GM21529 (cell line): ENCODE data around the gene RNF34.
A peak's percentile ranks its signal among the peaks of the same experiment; 100 is the strongest.

ENCODE experiments used
- ATAC-seq: cut with Tn5 transposase; IDR thresholded peaks from one replicate; pipeline ENCODE4 v1.9.1; 2021; ENCODE audit not compliant: unreplicated experiment

The RNF34 gene

DNA sequence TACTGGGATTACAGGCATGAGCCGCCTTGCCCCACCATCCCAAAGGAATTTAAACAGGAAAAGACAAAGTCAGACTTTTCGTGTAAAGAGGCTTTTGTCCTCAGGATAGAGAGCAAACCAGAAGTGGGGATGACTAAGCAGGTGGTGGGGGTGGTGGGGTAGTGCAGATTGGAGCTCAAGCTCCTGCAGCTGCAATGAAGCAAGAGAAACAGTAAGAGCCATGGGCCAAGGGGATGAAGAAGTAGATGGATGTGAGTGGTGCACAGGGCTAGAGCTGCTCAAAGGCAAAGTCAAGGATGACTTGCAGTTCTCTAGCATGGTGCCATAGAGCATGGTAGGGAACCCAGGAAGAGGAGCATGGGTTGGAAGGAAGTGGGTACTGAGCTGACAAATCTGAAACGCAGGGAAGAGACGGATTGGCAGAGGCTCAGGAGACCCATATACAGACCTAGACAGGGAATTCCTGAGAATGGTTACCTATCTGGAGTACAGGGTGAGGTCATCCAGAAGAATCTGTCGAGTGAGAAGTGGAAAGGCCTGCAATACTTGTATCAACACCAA lies 11.4 kb upstream of the RNF34 start:
- no peak for ATAC-seq

DNA sequence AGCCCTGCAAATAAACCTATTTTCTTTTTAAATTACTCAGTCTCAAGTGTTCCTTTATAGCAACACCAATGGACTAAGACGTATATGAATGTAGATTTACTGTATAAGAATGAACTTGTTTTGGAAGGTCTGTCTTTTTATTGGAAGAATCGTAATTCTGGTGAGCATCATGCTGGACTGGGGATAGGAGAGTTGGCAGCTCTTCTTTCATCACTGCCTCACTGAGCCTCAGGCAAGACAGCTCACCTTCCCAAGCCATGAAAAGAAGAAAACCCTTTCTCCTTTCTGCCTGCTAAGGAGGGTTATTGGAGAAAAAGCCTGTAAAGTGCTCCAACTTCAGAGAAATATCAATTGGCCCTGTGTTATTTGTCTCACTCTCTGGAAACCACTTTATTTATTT lies 9.1 kb upstream of the RNF34 start:
- ATAC-seq = no peak

DNA sequence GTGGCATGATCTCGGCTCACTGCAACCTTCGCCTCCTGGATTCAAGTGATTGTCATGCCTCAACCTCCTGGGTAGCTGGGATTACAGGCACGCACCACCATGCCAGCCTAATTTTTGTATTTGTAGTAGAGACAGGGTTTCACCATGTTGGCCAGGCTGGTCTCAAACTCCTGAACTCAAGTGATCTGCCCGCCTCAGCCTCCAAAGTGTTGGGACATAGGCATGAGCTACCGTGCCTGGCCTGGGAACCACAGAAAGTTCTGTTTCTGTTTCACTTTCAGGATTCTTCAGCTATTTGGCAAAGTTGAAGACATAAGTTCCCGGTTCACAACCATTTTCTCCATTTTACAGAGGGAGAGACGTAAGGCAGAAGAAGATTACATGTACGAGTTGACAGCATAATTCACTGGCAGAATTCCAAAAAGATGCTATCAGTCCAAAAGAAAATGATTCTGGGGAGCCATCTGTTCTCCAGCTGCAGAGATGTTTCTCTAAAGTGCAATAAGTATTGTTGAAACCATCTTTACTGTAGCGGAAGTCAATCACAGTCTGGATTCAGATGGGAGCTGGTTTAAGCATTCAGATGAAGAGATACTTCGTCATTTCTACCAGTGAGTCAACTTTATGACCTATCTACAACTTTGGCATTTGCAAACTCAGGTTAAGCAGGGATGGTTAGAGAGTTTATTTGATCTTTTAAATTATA lies 8.1 kb upstream of the RNF34 start:
- peak; percentile 62 for ATAC-seq

DNA sequence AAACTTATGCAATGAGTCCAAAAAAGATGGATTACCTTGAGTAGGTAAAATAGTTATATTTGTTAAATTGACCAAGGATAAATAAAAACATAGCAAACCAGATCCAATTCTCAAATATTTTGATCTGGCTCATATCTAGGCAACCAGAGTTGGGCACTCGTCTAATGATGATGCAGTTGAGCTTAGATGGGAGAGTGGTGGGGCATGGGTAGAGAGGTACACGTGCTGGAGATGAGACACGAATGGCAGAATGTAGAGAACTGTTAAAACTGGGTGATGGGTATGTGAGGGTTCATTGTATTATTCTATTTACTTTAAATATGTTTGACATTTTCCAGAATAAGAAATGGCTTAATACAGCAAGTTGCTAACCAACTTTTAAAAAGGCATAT lies 7.6 kb upstream of the RNF34 start:
- ATAC-seq = no peak

DNA sequence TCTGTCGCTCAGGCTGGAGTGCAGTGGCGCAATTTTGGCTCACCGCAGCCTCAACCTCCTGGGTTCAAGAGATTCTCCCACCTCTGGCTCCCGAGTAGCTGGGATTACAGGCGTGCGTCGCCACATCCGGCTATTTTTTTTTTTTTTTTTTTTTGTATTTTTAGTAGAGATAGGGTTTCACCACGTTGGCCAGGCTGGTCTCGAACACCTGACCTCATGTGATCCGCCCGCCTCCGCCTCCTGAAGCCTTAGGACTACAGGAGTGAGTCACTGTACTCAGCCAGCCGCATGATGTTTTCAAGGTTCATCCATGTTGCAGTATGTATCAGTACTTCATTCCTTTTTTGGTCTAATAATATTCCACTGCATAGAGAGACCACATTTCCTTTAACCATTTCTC lies 2.4 kb upstream of the RNF34 start:
- no peak for ATAC-seq

DNA sequence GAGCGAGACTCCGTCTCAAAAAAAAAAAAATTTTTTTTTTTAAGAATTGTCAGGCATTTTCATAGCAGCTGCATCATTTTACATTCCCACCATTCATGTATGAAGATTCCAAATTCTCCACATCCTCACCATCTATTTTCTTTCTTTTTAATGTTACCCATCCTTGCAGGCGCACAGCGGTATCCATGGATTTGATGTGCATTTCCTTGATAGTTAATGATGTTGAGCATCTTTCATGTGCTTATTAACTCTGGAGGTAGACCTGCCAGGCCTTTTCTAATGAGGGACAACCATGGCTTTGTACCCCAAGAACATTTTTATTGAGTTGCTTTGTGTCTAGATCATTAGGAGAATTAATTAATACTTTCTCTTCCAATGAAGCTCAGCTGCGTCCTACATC lies 1.6 kb upstream of the RNF34 start:
- no peak for ATAC-seq

DNA sequence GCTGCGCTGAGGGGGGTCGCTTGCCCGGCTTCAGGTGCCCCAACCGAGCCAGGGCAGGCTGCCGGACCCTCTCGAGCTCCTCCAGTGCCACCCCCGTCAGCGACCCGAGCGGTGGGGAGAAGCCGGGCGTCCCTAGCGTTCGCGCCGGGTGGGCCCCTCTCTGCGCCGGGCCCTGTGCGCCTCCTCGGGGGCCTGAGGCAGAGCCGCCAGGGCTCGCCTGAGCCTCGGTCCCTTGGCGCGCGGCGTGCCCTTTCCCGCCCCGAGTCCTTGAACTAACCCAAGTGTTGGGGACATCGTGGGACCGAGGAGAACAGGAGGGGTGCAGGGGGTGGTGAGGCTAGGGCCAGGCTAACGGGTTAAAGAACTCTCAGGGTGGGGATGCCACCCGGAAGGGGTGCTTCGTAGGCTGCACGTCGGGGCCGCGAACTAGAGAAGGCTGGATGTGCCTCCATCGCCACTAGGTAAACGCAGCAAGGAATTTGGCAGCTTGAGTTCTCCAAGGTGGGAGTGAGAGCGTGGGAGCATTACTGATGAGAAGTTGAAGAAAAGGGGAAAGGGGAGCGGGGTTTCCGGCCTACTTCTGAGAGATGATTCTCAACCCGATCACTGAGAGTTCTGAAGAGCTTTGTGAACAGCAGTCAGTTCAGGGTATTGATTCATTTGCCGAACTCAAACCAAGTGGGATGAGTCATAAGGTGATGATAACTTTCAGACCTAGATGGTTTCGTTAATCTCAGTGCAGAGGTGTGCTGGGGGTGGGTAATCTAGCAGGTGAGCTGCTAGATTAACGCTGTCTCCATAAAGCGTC lies 618 bp downstream of the RNF34 start:
- peak; percentile 41 for ATAC-seq

DNA sequence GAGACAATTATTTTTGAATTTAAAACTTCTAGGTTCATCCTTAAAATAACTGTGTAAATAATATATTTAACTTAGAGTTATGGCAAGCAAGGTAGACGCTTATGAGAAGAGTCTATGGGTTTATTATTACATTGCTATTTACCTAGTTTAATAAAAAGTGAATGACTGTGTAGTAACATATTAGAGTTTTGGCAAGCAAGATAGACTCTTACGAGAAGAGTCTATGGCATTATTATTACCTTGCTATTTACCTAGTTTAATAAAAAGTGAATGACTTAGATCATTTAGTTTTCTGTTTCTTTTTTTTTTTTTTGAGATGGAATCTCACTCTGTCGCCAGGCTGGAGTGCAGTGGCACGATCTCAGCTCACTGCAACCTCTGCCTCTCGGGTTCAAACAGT lies 3.8 kb downstream of the RNF34 start:
- no peak for ATAC-seq

DNA sequence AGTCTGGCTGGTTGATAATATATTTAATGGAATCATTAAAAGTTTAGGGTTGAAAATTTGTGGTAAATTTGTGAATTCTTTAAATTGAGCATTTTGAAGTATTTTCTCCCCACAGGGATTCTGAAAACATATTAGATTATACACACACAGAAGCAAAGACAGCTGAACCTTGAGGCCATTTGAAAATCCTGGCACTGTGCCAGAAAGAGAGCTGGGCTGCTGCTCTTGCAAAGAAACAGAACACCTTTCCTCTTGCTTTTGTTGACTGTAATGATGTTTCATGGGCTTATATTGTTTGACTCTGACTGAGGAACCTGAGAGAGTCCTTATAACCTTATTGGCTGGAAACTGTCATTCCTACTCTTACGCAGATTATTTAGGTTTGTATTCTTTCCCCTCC lies 4.8 kb downstream of the RNF34 start:
- no peak for ATAC-seq

DNA sequence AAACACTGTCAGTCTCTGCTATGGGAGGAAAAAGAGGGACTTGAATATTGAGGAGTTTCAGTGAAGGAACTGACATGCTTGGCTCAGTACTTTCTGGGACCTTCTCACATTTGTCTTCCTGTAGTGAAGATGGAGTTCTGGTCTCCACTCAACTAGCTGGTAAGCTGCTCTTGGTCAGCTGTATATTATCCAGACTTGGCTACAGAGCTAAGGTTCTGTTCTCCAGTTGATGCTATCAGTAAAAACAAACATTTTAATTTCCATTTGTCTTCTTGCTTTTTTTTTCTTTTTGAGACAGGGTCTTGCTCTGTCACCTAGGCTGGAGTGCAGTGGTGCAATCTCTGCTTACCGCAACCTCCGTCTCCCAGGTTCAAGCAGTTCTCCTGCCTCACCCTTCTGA lies 5.3 kb downstream of the RNF34 start:
- ATAC-seq = no peak

DNA sequence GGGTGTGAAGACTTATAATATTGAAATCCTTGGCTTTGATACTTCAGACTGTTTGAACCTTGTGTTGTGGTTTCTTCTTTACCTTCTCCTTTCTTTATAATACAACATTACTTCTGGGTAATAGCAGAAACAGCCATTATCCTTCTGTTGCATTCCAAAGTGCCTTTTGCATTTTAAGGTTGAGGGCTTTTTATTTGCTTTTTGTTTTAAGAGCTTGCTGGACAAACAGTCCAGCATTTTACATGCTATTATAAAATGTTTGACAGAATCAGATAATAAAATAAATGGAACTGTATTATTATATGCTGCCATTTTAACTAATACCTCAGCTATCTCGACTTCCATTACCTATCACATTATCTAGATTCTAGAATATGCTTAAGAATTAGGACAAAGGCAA lies 14.0 kb downstream of the RNF34 start:
- no peak for ATAC-seq

DNA sequence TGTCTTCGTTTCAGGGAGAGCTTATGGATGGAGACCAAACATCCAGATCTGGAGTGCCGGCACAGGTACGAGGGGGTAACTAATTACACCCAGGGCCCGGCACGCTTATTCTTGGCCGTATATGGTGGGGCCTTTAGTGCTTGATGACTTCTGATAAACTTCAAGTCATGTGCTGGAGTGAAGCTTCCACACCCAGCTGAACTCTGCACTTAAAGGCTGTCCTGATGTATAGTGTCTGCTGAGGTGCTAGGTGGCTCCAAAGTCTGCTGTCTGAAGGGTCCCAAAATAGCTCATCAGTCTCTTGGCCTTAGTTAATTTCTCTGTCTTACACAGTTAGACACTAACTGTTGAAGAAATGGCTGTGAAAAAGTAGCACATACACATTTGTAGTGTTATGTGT lies 17.9 kb downstream of the RNF34 start:
- ATAC-seq = no peak

DNA sequence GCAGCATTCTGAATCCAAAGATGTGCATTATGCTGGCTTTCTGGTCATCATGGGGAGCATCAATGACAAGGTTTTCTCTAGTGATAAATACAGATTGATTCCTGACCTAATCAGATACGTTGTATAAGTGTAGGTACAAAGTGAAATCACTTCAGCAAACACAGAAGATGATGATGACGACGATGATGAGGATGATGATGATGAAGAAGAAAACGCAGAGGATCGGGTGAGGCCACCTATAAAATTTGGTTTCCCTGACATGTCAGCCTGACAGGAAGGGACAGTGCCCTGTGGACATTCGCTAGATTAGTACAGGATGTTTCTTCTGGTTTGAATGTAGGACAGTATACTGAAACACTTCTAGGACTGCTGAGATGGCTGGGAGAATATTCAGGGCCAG lies 20.2 kb downstream of the RNF34 start:
- ATAC-seq = no peak

DNA sequence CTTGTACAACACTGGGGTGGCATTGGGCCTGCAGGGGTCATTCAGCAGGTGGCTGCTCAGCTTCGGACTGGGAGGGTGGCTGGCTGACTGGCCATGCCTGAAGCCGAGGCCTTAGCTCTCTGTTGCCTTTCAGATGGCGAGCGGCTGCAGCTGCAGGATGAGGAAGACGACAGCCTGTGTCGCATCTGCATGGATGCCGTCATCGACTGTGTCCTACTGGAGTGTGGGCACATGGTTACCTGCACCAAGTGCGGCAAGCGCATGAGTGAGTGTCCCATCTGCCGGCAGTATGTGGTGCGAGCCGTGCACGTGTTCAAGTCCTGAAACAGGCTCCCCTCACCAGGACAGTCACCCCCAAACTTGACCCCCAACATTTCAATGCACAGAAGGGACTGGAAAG lies 23.3 kb downstream of the RNF34 start:
- no peak for ATAC-seq

DNA sequence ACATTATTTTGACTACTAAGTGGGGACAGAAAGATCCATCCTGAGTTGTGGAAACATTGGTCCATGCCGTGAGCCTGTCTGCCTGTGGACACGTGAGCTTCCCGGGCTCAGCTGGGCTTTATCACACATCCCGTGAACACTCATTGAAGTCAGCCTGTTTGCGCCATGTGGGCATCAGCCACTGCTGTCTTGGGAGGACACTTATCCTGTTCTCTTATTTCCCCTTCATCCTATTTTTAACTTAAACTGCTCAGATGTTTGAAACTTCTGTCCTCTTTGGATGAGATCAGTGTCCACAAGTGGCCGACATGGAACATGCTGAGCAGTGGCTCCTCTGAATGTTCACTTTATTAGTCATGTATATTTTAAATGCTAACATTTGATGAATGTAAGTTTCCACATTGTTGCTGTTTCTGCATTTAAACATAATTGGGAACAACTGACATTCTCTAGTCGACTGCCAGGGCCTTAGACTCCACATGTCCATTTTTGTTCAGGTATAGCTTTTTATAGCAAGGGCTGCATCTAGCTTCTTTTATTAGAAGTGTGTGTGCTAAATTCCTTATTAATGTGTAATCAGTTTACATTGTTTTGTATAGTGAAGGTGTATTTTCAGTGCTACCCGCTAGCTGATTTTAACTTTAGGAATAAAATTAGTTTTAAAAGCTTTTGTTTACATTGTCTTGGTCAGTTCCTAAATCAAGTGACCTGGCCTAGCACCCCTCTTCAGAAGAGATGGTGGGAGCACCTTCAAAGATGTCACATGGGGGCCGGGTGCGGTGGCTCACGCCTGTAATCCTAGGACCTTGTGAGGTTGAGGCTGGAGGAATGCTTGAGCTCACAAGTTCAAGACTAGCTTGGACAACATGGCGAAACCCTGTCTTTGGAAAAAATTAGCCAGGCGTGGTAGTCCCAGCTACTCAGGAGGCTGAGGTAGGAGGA lies 24.0 kb downstream of the RNF34 start:
- ATAC-seq = no peak

DNA sequence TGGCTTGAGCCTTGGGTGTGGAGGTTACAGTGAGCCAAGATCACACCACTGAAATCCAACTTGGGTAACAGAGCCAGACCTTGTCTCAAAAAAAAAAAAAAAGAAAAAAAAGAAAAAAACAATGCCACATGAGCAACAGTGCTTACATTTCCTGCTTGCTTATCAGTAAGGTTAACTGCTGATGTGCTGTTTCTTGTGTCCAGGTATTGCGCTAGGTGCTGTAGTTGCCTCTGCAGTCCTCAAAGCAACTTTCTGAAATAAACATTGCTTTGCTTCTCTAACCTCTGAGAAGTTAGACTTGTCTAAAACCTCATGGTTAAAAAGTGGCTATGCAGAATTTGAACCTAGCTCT lies 24.7 kb downstream of the RNF34 start:
- no peak for ATAC-seq

DNA sequence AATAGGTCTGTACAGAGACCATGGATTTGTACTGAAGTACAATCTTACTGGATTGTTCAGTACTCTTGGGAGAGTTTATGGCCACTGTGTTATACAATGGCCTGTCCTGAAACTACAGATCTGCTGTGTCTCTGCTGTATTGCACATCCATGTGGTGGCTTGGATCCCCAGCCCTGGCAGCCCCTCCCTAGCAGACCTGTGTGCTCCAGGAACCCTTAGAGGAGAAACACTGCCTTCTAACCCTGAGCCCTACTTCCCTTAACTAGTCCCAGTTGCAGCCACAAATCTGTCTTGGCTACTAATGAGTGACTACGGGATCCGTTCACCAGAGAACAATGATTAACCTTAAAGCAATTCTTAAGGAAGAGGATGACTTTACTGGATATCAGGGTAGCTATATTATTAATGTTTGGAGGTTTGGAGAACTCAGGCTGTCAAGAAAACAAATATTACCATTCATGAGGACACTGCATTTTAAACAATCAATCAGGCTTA lies 27.7 kb downstream of the RNF34 start:
- no peak for ATAC-seq

DNA sequence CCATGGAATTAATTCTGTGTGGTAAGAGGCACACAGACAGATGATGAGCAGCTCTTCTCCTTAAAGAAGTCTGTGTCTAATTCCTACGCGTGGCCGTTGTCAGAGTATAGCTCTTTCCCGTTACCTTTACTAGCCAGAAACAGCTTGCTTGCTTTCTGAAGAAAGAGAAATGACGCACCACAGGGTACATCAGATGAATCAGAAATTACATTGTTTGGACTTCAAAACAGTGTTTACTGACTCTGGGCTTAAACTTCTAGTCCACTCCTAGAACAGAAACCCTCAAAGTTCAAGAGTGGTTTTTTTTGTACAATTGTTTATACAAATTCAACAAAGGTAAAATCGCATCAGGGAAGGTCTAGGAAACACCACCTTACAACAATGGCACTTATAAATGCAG lies 29.0 kb downstream of the RNF34 start:
- no peak for ATAC-seq

DNA sequence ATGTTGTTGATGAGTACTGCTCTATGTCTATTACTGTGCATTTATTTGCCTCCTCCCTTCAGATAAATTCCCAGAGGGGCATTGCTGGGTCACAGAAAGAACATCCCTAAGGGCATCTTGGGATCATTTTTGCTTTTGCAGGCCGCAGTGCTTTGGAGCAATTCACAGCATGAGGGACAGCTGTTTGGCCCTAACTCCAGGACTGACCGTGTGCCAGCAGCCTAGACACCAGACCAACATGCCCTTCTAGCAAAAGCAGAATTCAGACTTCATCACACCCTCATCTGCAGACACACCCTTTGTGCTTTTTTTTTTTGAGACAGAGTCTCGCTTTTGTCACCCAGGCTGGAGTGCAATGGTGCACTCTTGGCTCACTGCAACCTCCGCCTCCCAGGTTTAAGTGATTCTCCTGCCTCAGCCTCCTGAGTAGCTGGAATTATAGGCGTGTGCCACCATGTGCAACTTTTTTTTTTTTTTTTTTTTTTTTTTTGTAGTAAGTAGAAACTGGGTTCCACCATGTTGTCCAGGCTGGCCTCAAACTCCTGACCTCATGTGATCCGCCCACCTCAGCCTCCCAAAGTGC lies 31.0 kb downstream of the RNF34 start:
- no peak for ATAC-seq

DNA sequence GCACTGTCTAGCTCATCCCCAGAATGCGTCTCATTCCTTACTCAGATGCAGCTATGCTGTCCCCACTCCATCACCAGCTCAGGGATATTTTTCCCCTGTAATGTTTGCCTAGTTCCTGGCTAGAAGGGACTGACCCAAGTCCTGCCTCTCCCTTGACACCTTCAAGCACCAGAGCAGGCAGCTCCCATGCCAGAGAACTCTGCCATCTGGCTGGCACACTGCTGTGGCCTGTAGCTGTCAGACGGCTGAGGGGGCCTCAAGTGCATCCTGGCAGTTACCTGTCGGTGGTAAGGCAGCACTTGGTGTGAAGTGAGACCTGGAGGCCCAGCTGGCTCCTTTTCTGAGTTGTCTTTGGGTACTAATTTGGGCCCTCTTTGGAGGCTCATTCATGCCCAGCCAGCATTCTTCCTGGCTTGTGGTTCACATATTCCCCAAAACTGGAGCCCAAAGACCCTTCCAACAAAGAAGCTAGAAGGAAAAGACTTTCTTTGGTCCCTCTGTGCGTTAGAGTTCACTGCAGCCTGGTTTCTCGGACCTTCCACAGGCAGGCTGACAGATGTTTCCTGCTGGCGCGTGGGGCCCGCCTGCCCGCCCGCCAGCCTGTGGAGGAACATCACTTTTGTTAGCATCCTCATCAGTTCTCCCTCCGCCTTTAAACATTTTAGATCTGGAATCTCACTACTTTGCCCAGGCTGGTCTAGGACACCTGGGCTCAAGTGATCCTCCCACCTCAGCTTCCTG lies 33.0 kb downstream of the RNF34 start:
- no peak for ATAC-seq
